Caco-2 (cell line): ENCODE results near the gene ITGAV. TPM values are rescaled to one million over a fixed set of nuclear protein-coding genes. Genes with fewer than 3 reads are reported as not detected.

Experiments
- BruUV-seq: library from RNA; stranded (reverse); fragments of 400-500 nt; replicated peaks from 2 replicates; lab custom pipeline; 2021; lab: Mats Ljungman, UMichigan
- CTCF ChIA-PET: fragments of 300-600 bp; sonication (Branson Sonifier 250); formaldehyde crosslinking; loops from one replicate; lab custom pipeline; 2022; ENCODE audit warnings: antibody characterized with exemption; lab: Charles Lee
- POLR2A ChIA-PET: fragments of 300-600 bp; sonication (Branson Sonifier 250); formaldehyde crosslinking; loops from one replicate; lab custom pipeline; 2022; ENCODE audit warnings: antibody characterized with exemption; lab: Charles Lee
- DNase-seq, 2 experiments: peaks; one replicate each; pipeline versions ENCODE4 v3.0.0 to v3.0.0-alpha.2; 2020 to 2022
- H3K27me3 ChIP-seq: replicated peaks from 2 replicates; pipeline ENCODE4 v1.6.0; 2011; ENCODE audit warnings: low read length; ENCODE audit not compliant: control insufficient read depth, insufficient read depth
- H3K36me3 ChIP-seq: 2 replicates; pipeline ENCODE4 v1.5.1; 2011; ENCODE audit warnings: low read length; ENCODE audit not compliant: control insufficient read depth, insufficient read depth
- H3K4me1 ChIP-seq: fragments of 250-450 bp; sonication (Bioruptor Pico); 2 replicates; pipeline ENCODE4 v1.5.1; 2020; ENCODE audit warnings: mild to moderate bottlenecking
- H3K4me3 ChIP-seq: 2 replicates; pipeline ENCODE4 v1.5.1; 2011; ENCODE audit warnings: low read depth, mild to moderate bottlenecking, control low read depth, low read length
- H3K9me3 ChIP-seq: fragments of 250-450 bp; sonication (Bioruptor Pico); 2 replicates; pipeline ENCODE4 v1.5.1; 2020; ENCODE audit warnings: mild to moderate bottlenecking, moderate library complexity
- H3K27ac Mint-ChIP-seq: one replicate; pipeline ENCODE4 v1.8.0; 2022; ENCODE audit warnings: mixed read lengths; ENCODE audit not compliant: unreplicated experiment
- H3K27me3 Mint-ChIP-seq: one replicate; pipeline ENCODE4 v1.8.0; 2022; ENCODE audit warnings: mixed read lengths; ENCODE audit not compliant: insufficient read depth, unreplicated experiment
- H3K36me3 Mint-ChIP-seq: one replicate; pipeline ENCODE4 v1.8.0; 2022; ENCODE audit warnings: mild to moderate bottlenecking, mixed read lengths; ENCODE audit not compliant: insufficient read depth, unreplicated experiment
- H3K4me1 Mint-ChIP-seq: one replicate; pipeline ENCODE4 v1.8.0; 2022; ENCODE audit warnings: low read depth, mixed read lengths; ENCODE audit not compliant: unreplicated experiment
- H3K4me3 Mint-ChIP-seq: one replicate; pipeline ENCODE4 v1.8.0; 2022; ENCODE audit warnings: mild to moderate bottlenecking, moderate library complexity, mixed read lengths; ENCODE audit not compliant: unreplicated experiment
- H3K9me3 Mint-ChIP-seq: one replicate; pipeline ENCODE4 v1.8.0; 2022; ENCODE audit warnings: mixed read lengths; ENCODE audit not compliant: unreplicated experiment
- intact Hi-C: fragments of 100-400 bp; cut with micrococcal nuclease; formaldehyde crosslinking; loops from one replicate; pipeline ENCODE4 v1.10.0; 2022; ENCODE audit not compliant: unreplicated experiment
- total RNA-seq: library from RNA; stranded (reverse); gene quantifications from 2 replicates; pipeline ENCODE4 v1.2.3, GENCODE V29; 2022
- TF ChIP-seq, protein P1 (sequence below), 2 experiments: fragments of 200-600 bp in 1 of 2; IDR thresholded peaks; 1 replicate in 1 of 2; 2 replicates in 1 of 2; pipeline versions ENCODE4 v1.5.1 to v1.8.0; 2011 to 2022; ENCODE audit warnings: antibody characterized with exemption in 1 of 2, control low read depth in 1 of 2, inconsistent platforms in 1 of 2, low read depth in 1 of 2, low read length in 1 of 2, mild to moderate bottlenecking in 1 of 2, moderate library complexity in 1 of 2; ENCODE audit not compliant: insufficient read depth in 1 of 2, severe bottlenecking in 1 of 2, unreplicated experiment in 1 of 2

ITGAV gene
- total RNA-seq, 1 experiment from 2014 or later, result 42.6 TPM

DNA sequence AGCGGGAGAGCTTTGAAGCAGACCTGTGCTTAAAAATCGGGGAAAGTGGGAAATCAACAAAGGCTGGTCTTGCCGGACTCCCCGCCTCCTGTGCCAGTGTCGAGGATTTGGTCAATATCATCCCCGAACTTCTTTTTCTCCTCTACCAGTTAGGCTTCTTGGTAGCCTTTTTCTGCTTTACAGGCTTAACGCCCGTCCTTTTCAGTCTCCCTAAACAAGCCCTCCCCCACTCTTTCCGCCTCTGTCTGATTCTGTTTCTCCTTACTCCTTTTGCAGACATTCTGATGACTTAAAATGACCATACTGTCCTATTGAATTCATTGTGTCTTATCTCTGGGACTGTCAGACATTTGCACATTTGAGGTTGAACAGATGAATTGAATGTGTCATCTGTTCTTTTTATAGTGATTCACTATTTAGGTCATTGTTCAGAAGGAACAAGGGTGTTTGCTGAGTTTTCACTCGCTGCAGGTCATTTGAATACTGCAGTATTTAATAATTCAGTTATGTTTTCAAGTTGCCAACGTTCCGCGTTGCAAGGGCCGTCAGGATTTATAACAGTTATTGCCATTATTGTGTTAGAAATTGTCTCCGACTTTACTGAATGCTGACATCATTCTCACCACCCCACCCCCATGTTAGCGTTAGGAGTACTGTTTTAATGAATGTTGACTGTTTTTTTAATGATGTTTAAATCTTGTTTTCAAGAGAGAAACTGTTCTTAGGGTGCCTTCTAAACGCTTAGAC is 1.1 kb downstream of the ITGAV start:
- peaks cover 20% of the 10 kb centered on the region for H3K4me1 Mint-ChIP-seq
- peak overlapping the region; percentile 46 for H3K27ac Mint-ChIP-seq
- TF ChIP-seq, protein P1, sequence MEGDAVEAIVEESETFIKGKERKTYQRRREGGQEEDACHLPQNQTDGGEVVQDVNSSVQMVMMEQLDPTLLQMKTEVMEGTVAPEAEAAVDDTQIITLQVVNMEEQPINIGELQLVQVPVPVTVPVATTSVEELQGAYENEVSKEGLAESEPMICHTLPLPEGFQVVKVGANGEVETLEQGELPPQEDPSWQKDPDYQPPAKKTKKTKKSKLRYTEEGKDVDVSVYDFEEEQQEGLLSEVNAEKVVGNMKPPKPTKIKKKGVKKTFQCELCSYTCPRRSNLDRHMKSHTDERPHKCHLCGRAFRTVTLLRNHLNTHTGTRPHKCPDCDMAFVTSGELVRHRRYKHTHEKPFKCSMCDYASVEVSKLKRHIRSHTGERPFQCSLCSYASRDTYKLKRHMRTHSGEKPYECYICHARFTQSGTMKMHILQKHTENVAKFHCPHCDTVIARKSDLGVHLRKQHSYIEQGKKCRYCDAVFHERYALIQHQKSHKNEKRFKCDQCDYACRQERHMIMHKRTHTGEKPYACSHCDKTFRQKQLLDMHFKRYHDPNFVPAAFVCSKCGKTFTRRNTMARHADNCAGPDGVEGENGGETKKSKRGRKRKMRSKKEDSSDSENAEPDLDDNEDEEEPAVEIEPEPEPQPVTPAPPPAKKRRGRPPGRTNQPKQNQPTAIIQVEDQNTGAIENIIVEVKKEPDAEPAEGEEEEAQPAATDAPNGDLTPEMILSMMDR (IDR thresholded peaks at IDR 0.05; ENCODE audit: insufficient read depth in 1 of 2, low read depth in 1 of 2, low read length in 1 of 2, severe bottlenecking in 1 of 2, unreplicated experiment in 1 of 2), result no peak
- intact Hi-C loops, result loop anchor here (2.0 kb wide), 1 partner anchor 50 kb away; no protein-coding TSS in a partner anchor
- CTCF ChIA-PET, result no interaction called here
- no peaks in the 10 kb centered on the region for H3K36me3 ChIP-seq
- H3K9me3 ChIP-seq, result no peaks in the 10 kb centered on the region
- H3K36me3 Mint-ChIP-seq, result peaks cover 14% of the 10 kb centered on the region
- peaks cover 24% of the 10 kb centered on the region for H3K4me1 ChIP-seq
- TSS peak; percentile 28 for BruUV-seq
- POLR2A ChIA-PET, result interaction anchor here (1.5 to 2.0 kb wide), 2 partner anchors 21 to 105 kb away, joined by 9 to 19 read pairs; partner anchors contain the start of gene ZC3H15
- H3K27me3 Mint-ChIP-seq, result no peaks in the 10 kb centered on the region
- H3K4me3 ChIP-seq, result peak overlapping the region; percentile 98
- peak in 1 of 2 experiments; percentile 37 for DNase-seq
- no peaks in the 10 kb centered on the region for H3K9me3 Mint-ChIP-seq
- H3K27me3 ChIP-seq, result no peaks in the 10 kb centered on the region
- H3K4me3 Mint-ChIP-seq, result peak overlapping the region; percentile 86

DNA sequence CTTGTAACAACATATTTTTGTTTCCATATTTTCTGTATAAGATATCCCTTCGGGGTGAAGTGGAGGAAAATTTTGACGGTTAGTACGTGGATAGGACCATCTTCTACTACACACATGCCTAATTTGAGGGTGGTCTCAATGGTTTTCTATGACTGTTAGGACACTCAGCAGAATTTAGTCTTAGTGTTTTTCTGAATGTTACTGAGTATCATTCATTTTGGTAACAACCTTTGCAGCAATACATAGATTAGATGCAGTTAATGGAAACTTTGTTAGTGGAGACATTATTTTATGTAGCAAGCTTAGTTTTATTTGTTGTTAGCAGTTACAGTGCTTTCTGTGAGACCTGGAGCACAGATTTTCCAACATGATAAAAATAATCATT is 1.6 kb downstream of the ITGAV start:
- Histone ChIP-seq H3K4me1 (peaks cover 22% of the 10 kb centered on the region), H3K9me3 (no peaks in the 10 kb centered on the region), H3K27me3 (no peaks in the 10 kb centered on the region), H3K4me3 (peak overlapping the region; percentile 98), H3K36me3 (no peaks in the 10 kb centered on the region)
- peaks cover 16% of the 10 kb centered on the region for H3K4me1 Mint-ChIP-seq
- no peak overlapping the region for H3K27ac Mint-ChIP-seq
- intact Hi-C loops, result loop anchor here (2.0 kb wide), 1 partner anchor 49 kb away; no protein-coding TSS in a partner anchor
- DNase-seq, result no peak
- peaks cover 14% of the 10 kb centered on the region for H3K36me3 Mint-ChIP-seq
- H3K4me3 Mint-ChIP-seq, result peak overlapping the region; percentile 86
- CTCF ChIA-PET, result interaction anchor here (0.6 kb wide), 1 partner anchor 11 kb away, joined by 5 read pairs; no protein-coding TSS in a partner anchor
- BruUV-seq, result no TSS peak
- H3K27me3 Mint-ChIP-seq, result no peaks in the 10 kb centered on the region
- POLR2A ChIA-PET, result no interaction called here
- TF ChIP-seq, protein P1 (IDR thresholded peaks at IDR 0.05; ENCODE audit: insufficient read depth in 1 of 2, low read depth in 1 of 2, low read length in 1 of 2, severe bottlenecking in 1 of 2, unreplicated experiment in 1 of 2), result no peak
- no peaks in the 10 kb centered on the region for H3K9me3 Mint-ChIP-seq

DNA sequence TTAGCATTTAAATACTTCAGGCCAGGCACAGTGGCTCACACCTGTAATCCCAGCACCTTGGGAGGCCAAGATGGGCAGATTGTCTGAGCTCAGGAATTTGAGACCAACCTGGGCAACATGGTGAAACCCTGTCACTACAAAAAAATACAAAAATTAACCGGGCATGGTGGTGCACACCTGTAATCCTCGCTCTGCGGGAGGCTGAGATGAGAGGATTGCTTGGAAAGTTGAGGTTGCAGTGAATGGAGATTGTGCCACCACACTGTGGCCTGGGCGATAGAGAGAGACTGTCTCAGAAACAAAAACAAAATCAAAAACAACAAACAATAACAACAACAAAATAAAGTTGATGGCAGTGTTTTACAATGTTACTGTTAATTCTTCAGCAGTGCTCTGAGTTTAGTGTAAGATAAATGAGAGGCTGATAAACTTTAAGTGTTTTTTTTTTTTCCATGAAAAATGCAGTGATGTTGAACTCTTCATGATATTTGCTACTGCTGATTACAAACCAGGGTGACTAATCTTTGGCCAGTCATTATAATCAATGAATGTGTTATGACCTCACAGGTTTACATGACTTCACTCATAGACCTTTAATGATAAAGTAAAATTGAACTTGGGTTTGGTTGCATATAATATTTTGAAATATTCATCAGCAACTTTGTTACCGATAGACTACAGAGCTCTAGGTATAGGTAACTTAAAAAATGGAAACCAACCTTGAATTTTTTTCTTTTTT is 2.5 kb downstream of the ITGAV start:
- peaks cover 16% of the 10 kb centered on the region for H3K4me1 Mint-ChIP-seq
- POLR2A ChIA-PET, result no interaction called here
- Histone ChIP-seq H3K9me3 (no peaks in the 10 kb centered on the region), H3K4me3 (no peak overlapping the region), H3K27me3 (no peaks in the 10 kb centered on the region), H3K4me1 (peaks cover 22% of the 10 kb centered on the region), H3K36me3 (no peaks in the 10 kb centered on the region)
- peaks cover 14% of the 10 kb centered on the region for H3K36me3 Mint-ChIP-seq
- no peak overlapping the region for H3K27ac Mint-ChIP-seq
- TF ChIP-seq, protein P1 (IDR thresholded peaks at IDR 0.05; ENCODE audit: insufficient read depth in 1 of 2, low read depth in 1 of 2, low read length in 1 of 2, severe bottlenecking in 1 of 2, unreplicated experiment in 1 of 2), result no peak
- CTCF ChIA-PET, result interaction anchor here (0.6 kb wide), 1 partner anchor 11 kb away, joined by 5 read pairs; no protein-coding TSS in a partner anchor
- BruUV-seq, result no TSS peak
- no peaks in the 10 kb centered on the region for H3K27me3 Mint-ChIP-seq
- peak overlapping the region; percentile 86 for H3K4me3 Mint-ChIP-seq
- H3K9me3 Mint-ChIP-seq, result no peaks in the 10 kb centered on the region
- DNase-seq, result no peak
- intact Hi-C loops, result no loop called here
